ENCODE measurements around the gene EIF3K.

Gene EIF3K

DNA sequence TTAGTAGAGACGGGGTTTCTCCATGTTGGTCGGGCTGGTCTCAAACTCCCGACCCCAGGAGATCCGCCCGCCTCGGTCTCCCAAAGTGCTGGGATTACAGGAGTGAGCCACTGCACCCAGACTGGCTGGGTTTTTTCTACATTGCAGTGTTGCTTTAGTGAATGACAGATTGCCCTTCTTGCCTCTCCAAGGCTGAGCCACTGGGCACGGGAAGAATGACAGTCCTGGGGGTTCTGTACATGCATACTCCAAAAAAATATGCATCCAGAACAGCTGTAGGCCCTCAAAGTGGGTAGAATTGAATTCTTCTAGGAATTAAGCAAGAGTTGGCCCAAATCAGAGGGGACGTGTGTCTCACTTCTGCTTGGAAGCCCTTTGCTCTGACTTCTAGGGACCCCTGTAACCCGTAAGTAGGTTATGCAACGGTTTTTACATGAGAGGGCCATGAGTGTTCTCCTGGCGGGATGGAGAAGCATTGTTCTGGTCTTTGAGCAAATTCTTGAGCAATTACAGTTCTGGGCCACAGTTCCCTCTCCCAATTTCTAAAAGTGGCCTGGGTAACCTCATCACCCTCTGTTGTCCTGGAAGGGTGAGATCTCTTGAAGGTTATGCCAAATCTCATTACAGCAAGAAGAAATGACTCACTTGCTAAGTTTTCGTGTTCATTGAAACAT lies 32.1 kb downstream of the EIF3K start:
- DNase-seq, result no peak

DNA sequence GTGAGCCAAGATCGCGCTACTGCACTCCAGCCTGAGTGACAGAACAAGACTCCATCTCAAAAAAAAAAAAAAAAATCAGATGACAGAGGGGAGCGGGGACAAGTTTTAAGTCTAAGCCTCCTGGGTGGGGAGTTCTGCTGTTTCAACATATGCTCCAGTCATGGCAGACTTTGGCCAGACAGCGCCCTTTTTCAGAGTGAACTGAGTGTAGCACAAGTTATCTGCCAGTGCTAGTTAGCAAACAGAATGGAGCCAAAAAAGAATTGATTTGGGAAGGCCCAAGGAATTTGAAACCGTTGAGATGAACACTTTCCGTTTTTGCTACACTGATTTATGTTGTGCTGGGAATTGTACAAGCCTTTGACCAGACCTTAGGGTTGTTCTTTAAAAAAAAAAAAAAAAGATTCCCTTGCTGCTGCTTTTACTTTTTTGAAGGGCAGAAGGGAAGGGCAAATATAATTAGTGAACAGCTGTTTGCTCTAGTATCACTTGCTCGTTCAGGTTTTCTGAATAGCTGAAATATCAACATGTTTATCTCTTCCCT lies 34.1 kb downstream of the EIF3K start:
- DNase-seq, result no peak

DNA sequence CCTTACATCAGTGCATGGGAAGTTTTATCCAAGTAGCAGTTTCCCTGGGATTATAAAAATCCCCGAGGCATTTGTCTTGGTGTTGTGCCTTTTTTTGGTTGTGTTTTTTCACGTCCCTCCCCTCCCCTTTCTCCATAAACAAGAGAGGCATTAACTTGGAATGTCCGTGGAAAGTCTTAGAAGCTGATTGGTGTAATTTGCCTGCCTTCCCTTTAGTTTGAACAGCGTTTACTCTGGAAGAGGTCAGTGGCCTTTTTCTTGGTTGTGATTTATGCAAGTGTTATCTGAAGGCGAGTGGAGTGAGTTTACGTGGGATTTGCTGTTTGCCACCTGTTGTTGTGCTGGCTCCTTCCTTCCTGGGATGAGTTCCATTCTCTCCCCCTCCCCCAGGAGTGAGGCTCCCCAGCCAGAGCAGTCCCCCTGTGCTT lies 35.7 kb downstream of the EIF3K start:
- no peak for DNase-seq

DNA sequence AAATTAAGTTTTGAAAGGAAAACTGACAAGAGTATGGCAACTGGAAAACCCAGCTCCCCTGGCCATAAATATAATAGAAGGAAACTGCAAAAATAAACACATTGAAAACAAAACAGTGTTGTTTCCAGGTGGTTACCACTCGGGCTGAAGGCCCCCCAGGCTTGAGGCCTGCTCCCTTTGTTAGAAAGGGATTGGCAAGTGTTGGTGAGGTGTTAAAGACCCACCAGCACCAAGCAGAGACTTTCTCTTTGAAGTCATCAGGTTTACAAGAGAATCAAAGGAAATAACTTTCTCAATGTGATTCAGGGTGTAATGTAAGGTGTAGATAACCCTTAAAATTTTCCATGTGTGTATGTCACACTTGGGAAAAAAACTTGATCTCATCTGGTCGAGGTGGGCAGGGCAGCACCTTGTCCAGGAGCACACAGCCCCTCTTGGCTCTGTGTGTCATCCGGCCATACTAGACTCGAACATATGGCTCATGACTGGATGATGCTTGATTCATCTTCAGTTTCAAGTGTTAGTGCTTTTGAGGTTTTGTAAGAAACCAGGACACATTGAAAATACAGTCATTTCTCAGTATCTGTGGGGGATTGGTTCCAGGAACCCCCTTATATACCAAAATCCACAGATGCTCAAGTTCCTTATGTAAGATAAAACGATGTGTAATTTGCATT lies 36.3 kb downstream of the EIF3K start:
- no peak for DNase-seq

DNA sequence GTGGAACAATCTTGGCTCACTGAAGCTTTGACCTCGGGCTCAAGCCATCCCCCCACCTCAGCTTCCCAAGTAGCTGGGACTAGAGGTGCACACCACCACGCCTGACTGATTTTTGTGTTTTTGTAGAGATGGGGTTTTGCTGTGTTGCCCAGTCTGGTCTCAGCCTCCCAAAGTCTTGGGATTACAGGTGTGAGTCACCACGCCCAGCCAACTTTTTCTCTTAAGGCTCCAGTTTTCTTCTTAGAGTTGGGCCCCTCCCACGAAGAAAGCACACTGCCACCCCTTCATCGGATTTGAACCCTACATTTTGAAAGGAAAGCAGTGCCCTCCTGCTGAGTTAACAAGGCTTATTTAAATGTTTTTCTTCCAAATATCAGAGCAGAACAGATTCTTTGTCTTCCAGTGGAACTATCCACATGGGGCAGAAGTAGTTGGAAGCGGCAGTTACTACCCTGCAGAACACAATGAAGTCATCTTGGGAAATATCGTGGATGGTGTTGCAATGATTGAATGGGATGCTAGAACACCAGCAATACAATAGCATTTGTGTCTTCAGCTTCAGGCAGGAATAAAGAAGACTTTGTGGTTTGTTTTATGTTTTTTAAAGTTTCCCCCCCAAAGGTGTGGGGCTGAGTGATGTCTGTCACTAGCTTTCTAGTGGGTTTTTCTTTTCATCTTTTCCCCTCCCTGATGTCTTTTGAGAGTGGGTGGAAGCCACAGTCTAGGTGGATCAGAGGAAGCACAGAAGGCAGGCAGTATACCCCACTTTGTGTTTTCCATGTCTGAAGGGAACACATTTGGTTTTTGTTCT lies 37.4 kb downstream of the EIF3K start:
- DNase-seq, result peak; percentile 88

DNA sequence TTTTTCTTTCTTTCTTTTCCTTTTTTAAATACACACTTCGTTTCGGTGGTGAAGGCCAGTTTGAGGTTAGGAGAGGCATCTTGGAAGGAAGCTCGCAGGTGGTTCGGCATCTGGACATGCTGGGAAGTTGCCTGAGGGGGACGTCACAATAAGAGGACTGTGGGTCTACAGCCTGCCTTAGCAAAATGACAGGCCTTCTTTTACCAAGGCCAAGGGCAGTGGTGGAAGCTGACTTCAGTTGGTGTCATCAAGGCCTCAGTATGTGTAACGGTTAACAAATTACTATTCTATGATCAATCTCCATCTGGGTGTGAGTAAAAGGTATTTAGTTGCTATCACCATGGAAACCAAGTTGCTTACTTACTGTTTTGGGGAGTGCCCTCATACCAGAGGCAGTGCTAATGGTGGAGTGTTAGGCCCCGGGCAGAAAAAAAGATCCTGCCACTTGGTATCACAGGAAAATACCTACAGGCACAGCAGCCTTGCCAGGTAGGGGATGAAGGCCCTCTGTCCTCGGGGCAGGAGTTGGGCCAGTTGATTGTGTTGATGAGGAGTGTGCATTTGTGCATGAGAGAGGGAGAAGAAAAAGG lies 38.7 kb downstream of the EIF3K start:
- peak; percentile 43 for DNase-seq

DNA sequence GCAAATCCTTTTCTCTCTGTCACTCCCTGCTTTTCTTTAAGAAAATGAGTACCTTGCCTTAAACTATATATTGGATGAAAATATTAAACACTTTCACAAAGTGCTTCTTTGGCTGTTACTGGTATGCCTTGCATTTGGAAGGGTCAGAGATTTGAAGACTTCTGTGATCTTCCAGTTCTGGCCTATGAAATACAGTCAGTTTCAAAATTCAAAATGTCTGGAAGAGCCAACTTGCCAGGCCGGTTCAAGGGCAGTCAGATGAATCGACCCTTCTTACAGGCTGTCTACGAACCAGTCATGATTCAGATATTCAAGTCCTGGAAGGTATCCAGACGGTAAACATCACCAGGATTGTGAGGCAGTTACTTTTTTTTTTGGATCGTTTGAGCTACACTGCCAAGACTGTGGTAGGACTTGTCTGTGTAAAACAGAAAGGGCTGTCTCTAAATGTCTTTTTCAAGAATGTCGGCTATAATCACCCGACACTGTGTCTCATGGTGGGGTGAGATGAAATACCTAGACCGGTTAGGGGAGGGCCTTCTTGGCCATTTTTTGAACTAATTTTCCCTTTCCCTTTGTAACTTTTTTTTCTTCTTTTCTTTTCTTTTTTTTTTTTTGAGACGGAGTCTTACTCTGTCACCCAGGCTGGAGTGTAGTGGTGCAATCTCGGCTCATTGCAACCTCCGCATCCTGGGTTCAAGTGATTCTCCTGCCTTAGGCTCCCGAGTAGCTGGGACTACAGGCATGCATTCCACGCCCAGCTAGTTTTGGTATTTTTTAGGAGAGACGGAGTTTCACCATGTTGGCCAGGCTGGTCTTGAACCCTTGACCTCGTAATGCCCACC lies 39.7 kb downstream of the EIF3K start:
- DNase-seq, result no peak

DNA sequence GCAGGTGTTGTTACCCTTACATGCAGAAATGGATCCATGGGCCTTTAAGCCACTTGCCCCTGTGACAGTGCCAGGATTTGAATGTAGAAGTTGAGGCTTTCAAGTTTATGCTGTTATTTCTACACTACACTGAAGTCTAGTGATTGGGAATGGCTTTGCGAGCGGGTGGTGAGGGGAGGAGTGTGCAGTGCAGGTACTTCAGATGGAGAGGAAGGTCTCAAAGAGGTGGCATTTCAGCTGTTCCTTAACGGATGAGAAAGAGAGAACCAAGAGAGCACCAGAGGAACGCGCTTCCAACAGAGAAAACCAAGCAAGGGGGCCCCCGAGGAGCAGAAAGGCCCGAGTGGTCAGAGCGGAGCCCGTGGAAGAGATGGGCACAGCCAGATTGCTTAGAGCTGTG lies 41.7 kb downstream of the EIF3K start:
- no peak for DNase-seq

DNA sequence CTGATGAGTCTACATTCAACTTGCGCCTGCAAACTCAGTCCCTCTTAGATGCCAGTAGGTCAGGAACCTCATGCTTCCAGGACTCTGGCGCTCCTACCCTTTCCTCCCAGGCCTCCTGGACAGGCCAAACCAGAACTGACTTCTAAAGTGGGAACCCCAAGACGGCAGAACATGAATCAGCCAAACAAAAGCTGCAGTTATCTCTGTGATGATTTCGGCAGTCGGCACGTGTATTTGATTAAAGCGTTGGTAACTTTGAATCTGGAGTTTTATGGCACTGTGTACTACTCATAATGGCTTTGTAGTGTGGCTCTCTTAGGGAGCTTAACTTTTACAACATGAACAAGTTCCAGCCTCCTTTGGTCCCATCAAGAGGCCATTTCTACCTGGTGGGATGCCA lies 42.1 kb downstream of the EIF3K start:
- no peak for DNase-seq

DNA sequence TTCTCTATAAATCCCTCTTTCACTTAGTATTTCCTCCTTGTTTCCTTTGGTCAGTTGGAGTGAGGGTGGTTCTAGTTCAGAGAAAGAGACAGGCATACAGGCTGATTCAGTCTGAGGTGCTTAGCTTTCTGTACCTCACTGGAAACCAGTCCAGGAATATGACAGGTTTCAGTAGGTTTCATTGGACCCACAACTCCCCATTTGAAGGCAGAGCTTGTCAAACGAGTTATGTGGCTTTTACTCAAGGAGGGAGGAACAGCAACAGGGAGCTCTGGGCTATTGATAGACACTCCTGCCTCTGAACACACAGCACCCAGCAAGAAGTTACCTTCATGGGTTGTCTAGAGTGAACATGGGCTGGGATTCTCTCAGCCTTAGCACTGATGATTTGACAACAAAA lies 43.0 kb downstream of the EIF3K start:
- no peak for DNase-seq

DNA sequence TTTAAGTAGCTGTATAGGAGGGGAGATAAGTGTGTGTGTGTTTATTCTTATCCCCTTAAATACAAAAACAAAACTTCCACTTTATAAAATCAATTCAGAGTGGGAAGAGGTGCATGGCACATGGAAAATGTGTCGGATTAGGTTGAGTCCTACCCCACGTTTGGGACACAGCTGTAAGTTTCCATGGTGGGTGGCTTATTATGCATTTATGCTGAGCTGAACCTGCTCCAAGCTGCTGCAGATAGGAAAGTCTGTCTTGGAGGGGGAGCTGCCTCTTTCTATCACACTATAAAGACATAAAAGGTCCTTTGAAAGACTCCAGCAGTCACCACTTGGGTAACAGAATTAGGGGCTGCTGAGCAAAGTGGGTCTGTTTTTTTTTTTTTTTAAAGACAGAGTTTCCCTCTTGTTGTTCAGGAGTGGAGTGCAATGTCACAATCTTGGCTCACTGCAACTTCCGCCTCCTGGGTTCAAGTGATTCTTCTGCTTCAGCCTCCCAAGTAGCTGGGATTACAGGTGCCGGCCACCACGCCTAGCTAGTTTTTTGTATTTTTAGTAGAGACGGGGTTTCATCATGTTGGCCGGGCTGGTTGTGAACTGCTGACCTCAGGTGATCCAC lies 43.7 kb downstream of the EIF3K start:
- DNase-seq, result no peak

DNA sequence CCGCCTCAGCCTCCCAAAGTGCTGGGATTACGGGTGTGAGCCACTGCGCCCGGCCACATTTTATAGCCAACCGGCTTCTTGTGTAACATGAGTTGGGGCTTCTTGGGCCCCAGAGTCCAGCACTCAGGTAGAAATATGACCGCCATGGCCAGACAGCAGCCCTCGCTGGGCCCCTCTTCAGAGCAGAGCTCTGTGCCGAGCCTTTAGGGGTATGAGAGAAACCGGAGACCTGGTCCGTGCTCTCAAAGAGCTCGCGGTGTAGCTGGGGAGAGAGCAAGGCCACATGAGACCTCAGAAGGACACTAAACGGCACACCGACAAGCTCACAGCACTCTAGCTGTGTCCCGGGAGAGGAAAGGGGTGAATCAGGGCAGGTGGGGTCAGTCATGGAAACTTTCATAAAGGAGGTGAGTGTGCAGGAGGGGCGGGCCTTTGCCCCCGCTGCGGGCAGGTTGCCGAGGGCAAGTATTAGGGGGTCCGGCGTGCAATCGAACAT lies 44.2 kb downstream of the EIF3K start:
- DNase-seq, result no peak

DNA sequence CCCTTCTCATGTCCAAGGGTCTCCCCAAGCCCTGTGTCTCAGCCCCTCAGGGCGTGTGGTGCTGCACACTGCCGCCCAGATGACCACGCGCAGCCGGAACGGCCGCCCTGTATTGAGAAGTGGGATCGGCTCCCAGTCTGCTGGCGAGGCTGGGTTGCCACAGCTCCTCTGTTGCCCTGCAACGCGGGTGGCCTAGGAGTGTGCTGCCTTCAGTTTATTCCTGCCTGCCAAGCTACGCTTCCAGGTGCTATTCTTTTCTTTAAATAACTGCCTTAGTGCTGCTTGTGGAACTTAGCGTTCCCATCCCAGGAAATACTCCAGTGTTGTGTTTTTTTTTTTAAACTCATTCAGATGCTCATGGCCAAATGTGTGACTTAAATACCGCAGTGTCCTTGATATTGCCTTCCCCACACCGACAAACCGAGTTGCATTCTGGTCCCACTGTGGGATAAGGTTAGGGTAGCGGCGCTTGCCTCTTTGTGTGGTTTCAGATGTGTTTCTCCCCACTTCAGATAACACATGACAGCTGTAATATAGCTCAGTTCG lies 45.0 kb downstream of the EIF3K start:
- no peak for DNase-seq

DNA sequence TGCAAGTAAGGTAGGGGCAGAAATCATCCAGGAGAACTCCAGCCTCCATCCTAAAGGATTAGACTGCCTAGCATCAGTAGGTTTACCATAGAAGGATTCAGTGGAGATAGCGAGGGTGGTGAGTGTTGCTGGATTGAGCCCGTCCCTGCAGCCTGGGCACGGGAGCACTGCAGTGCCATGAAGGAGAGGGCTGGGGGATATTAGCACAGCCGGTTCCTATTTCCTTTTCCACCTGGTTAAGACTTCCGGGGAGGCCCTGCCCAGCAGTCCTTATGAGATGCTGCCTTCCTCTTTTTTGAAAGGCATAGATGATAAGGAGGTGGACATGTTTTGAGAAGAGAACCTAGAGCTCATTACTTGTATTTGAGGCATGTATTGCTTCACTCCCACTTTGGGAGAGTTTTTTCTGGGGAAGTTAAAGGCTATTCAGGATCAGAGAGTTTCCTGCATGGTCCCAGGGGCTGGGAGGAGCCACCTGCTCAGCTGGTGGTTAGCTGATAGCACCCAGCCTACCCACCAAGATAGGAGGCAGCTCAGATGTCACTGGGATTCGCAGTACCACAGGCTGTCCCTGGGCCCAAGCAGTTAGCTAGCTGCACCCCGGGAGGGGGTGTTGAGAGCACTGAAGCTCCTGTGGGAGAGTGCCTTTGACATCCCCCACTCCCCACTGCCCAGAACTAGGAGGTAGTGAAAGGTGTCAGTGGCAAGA lies 45.7 kb downstream of the EIF3K start:
- no peak for DNase-seq

DNA sequence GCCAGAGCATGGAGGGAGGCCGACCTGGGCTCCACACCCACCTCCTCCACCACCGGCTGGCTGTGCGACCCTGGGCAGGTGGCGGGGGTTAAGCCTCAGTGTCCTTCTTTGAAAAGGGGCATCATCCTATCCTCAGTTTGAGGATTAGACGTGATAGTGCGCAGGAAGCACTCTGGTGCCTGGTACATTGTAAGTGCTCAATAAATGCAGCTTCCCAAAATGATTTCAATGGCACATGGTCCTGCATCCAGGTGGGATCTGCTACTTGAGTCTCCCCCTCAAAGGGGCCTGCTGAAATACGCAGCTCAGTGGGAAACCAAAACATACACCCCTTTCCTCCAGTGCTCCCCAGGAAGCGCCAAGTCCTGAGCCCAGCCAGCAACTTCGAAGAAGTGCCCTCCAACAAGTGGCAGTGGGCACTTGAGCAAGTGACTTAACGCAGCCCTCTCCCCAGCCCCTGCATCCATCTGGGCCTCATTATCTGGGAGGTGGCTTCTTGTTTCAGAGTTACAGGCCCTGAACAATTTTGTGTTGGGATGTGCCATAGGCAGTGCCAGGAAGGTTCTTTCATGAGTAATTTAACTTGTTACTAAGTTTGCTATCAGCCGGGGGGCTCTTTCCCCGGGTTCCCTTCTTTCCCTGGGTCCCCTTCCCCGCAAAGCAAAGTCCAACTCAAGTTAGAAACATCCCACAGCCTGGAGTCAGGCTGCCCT lies 46.4 kb downstream of the EIF3K start:
- DNase-seq, result no peak

DNA sequence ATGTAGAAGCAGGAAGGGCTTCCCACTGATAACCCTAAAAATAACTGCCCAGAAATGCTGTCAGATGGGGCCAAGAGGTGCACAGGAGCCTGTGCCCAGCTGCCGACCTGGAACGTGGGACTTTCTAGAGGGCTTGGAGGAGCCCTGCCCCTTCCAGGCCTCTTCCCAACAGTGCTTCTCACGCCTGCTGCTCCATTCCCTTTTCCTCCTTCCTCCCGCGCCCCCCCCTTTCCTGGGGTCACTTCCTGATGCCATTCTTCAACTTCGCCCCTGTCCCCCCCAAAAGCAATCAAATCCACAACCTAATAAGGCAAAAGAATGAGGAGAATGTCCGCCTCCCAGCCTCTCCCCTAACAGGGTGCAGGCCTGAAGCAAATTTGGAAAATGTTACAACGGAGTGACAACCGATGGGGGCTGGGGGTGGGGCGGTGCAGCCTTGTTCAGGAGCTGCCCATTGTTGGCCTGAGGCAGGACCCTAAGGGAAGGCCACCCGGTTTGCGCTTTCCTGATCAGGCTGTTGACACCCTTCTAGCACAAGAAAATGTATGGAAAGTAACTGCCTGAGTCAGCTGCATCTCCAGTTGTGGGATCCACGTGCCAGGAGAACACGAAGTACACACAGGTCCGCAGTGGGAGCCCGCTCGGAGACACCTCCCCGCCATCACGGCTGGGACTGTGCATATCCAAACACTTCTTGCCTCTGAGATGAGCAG lies 47.1 kb downstream of the EIF3K start:
- DNase-seq, result no peak

DNA sequence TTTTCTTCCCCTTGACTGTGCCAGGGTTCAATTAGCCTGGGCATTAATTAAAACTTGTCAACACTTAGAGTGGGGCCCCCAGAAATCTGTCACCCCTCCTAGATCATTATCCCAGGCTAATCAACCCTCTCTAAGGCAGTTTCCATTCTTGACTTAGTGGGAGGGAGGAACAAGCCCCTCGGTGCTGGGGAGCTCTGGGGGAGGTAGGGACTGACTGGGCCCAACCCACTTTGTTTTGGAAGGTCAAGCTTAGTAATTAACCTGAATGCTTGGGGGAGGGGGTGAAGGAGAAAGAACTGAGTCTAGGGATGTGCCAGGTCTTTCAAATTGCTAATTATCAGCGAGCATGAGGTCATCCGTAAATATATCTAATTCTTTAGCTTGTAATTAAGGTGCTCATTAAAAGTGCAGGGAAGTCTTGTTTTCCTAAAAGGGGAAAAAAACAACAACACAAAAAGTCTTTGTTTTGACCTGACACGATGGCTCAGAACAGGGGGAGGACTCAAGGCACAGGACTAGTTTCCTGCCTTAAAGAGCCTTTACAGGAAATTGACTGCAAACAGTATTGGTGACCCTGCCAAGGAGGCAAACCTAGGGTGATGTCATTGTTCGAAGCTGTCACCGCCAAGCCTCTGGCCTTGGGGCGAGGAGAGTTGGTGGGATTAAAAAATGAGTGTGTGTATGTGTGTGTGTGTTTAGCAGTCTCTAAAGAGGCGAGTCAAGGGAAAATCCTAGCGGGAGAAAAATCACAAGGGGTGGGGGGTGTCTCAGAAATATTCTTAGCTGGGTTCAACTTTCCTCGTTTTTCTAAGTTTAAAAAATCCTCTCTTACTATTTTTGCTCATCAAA lies 47.9 kb downstream of the EIF3K start:
- DNase-seq, result peak; percentile 33

DNA sequence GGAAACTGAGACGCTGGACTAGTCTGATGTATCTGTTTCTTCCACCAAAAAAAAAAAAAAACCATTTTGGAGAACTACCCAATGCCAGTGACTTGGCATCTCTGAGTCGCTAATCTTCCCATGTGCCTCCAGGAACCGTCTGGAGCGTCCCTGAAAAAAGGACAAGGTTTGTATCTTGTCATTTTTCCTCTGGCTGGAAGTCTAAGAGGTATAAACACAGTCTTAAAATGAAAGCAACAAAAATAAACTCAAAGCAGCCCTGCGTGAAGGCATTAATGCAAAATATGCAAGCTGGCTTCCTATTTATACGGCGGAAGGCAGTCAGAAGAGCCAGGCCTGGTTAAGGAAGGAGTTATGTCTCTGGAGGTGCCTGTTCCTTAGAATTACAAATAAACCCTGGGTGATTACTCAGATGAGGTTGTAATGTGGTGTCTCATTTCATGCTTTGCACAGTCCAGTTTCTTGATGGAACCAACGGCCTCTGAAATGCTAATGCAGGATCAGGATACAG lies 48.7 kb downstream of the EIF3K start:
- no peak for DNase-seq
